Skeletal muscle satellite cell (primary cell): ENCODE data around the gene DLL4. TPM values are rescaled to one million over a fixed set of nuclear protein-coding genes. Genes with fewer than 3 reads are reported as not detected.
A peak's percentile ranks its signal among the peaks of the same experiment; 100 is the strongest.

Experiments used
- H3K27me3 ChIP-seq: 2 replicates; pipeline ENCODE4 v1.7.0; 2013; ENCODE audit warnings: low read length; ENCODE audit not compliant: control insufficient read depth, insufficient read depth
- H3K36me3 ChIP-seq: 2 replicates; pipeline ENCODE4 v1.7.0; 2013; ENCODE audit warnings: mild to moderate bottlenecking, control low read depth, low read length; ENCODE audit not compliant: insufficient read depth
- H3K4me1 ChIP-seq: 2 replicates; pipeline ENCODE4 v1.7.0; 2013; ENCODE audit warnings: low read length; ENCODE audit not compliant: control insufficient read depth, insufficient read depth
- H3K4me2 ChIP-seq: 2 replicates; pipeline ENCODE4 v1.7.0; 2013; ENCODE audit warnings: mild to moderate bottlenecking, low read length
- H3K4me3 ChIP-seq: 2 replicates; pipeline ENCODE4 v1.7.0; 2013; ENCODE audit warnings: low read length
- H3K9ac ChIP-seq: 2 replicates; pipeline ENCODE4 v1.7.0; 2013; ENCODE audit warnings: mild to moderate bottlenecking, low read depth, low read length, moderate library complexity
- H3K9me3 ChIP-seq: replicated peaks from 2 replicates; pipeline ENCODE4 v1.7.0; 2013; ENCODE audit warnings: mild to moderate bottlenecking, control low read depth, low read length
- total RNA-seq: library from RNA; depleted of rRNA; stranded (reverse); fragments of >200 nt; gene quantifications from 2 replicates; pipeline ENCODE4 v1.2.3, GENCODE V29; 2012; rRNA removed

DLL4 gene
- 0.22 and 0.25 TPM in 2 replicates for total RNA-seq

DNA sequence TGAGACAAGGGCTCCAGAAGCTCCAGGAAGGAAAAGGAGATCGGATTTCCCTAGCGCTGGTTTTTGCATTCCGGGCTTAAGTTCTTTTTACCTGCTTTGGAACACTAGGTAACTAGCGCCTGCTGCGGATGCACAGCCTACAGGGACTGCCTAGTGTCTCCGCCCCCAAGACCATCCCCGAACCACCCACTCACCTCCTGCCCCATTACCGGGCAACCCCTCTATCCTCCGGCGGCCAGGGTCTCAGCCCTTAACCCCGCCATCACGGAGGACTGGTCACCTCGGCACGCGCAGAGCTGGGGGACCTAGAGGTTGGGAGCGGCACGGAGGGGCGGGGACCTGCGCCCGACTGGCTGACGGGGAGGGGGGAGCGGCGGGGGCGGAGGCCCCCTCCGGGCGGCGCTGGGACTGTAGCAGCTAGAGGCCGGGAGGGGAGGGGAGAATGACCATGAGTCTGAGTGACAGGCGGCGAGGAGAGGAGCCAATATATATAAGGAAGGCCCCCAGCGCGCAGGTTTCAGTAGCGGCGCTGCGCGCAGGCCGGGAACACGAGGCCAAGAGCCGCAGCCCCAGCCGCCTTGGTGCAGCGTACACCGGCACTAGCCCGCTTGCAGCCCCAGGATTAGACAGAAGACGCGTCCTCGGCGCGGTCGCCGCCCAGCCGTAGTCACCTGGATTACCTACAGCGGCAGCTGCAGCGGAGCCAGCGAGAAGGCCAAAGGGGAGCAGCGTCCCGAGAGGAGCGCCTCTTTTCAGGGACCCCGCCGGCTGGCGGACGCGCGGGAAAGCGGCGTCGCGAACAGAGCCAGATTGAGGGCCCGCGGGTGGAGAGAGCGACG, at the start of gene DLL4:
Gene DLL4 (plus strand): TSS at position 520 of the 839 bp plus-strand sequence. CDS start 329 bp downstream, outside the sequence.
- H3K4me1 ChIP-seq = peaks cover 36% of the 10 kb centered on the region
- no peaks in the 10 kb centered on the region for H3K9me3 ChIP-seq
- peaks cover 70% of the 10 kb centered on the region for H3K27me3 ChIP-seq
- H3K4me3 ChIP-seq = peak within 1 kb of the TSS; percentile 67
- peak within 1 kb of the TSS; percentile 93 for H3K4me2 ChIP-seq
- H3K36me3 ChIP-seq = no peaks in the 10 kb centered on the region
- H3K9ac ChIP-seq = no peak within 1 kb of the TSS

DNA sequence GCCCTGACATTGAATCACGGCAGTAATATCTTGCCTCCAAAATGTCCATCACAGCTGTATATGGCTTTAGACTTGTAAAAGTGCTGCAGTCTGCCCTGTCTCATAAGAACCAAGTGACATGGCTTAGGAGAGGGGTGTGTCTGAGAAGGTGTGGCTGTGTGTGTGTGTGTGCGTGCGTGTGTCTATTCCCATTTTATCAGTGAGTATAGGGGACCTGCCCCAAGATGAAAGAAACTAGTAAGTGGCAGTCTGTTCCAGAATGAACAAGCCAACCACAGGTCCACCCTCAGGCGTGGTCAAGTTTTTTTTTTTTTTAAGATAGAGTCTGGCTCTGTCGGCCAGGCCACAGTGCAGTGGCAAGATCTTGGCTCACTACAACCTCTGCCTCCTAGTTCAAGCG, 49.5 kb upstream of the DLL4 start:
- Histone ChIP-seq H3K27me3 (peaks cover under 1% of the 10 kb centered on the region), H3K4me1 (no peaks in the 10 kb centered on the region), H3K36me3 (no peaks in the 10 kb centered on the region), H3K4me2 (no peak overlapping the region), H3K4me3 (no peak overlapping the region), H3K9ac (no peak overlapping the region), H3K9me3 (no peaks in the 10 kb centered on the region)

DNA sequence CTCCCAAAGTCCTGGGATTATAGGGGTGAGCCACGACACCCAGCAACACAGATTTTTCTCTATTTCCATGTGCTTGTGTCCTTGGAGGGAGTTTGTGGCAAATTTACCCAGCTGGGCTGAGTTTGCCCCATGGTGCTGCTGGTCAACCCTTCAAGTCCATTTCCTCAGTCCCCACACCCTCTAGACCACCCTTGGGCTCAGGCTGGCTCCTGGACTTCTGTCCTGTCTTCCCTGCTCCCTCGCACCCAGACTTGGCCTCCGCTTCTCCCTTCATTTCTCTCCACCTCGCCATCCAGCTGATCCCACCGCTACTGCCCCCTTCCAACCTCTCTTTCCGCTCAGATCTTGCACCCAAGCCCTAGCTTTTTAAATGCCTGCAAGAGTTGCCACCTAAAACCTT, 47.8 kb upstream of the DLL4 start:
- H3K4me2 ChIP-seq = no peak overlapping the region
- no peak overlapping the region for H3K4me3 ChIP-seq
- H3K4me1 ChIP-seq = no peaks in the 10 kb centered on the region
- no peak overlapping the region for H3K9ac ChIP-seq
- no peaks in the 10 kb centered on the region for H3K9me3 ChIP-seq
- no peaks in the 10 kb centered on the region for H3K36me3 ChIP-seq
- H3K27me3 ChIP-seq = no peaks in the 10 kb centered on the region

DNA sequence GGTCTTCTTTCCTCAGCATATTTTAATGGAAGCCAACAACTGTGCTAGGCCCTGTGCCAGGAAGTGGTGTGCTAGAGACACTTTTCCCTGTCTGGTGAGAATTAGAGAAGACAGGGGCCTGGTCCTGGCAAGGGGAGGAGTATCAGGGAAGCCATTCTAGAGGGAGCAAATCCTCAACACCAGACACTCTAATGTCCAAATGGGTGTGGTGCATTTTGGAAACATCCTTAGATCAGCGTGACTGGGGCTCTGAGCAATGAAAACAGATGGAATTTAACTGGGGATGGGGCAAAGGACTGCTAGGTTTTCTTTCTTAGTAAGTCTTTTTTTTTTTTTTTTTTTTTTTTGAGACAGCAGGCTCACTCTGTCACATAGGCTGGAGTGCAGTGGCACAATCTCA, 42.6 kb upstream of the DLL4 start:
- H3K4me2 ChIP-seq = no peak overlapping the region
- H3K9ac ChIP-seq = no peak overlapping the region
- H3K36me3 ChIP-seq = no peaks in the 10 kb centered on the region
- no peak overlapping the region for H3K4me3 ChIP-seq
- no peaks in the 10 kb centered on the region for H3K4me1 ChIP-seq
- no peaks in the 10 kb centered on the region for H3K9me3 ChIP-seq
- no peaks in the 10 kb centered on the region for H3K27me3 ChIP-seq

DNA sequence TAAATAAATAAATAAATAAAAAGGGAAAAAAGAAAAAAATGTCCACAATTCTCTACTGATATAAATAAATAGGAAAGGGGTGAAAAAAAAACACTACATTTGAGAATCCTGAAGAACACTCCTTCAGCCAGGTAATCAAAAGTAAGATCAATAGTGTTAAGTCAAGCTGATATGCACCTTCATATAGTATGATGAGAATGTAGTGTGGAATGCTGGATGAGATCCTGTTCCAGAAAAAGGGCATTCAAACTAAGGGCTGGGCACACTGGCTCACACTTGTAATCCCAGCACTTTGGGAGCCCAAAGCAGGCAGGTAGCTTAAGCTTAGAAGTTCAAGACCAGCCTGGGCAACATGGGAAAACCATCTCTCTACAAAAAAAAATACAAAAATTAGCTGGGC, 40.0 kb upstream of the DLL4 start:
- H3K36me3 ChIP-seq = no peaks in the 10 kb centered on the region
- no peak overlapping the region for H3K4me3 ChIP-seq
- no peaks in the 10 kb centered on the region for H3K9me3 ChIP-seq
- H3K4me1 ChIP-seq = peaks cover 6% of the 10 kb centered on the region
- H3K9ac ChIP-seq = no peak overlapping the region
- no peaks in the 10 kb centered on the region for H3K27me3 ChIP-seq
- no peak overlapping the region for H3K4me2 ChIP-seq

DNA sequence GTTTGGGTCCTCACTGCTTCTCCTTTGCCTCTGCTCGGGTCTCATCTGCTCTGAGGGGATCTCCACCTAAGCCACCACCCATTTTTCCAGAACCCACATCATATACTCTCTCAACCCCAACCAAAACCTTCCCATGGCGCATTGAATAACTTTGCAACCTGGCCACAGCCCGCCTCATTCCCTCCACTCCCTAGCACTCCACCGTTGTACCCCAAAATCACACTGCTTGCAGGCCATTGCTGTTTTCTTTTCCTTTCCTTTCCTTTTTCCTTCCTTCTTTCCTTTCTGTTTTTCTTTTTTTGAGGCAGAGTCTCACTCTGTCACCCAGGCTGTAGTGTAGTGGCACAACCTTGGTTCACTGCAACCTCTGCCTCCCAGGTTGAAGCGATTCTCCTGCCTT, 38.0 kb upstream of the DLL4 start:
- no peaks in the 10 kb centered on the region for H3K9me3 ChIP-seq
- H3K9ac ChIP-seq = no peak overlapping the region
- no peak overlapping the region for H3K4me3 ChIP-seq
- H3K4me2 ChIP-seq = no peak overlapping the region
- peaks cover 2% of the 10 kb centered on the region for H3K36me3 ChIP-seq
- H3K27me3 ChIP-seq = no peaks in the 10 kb centered on the region
- peaks cover 14% of the 10 kb centered on the region for H3K4me1 ChIP-seq

DNA sequence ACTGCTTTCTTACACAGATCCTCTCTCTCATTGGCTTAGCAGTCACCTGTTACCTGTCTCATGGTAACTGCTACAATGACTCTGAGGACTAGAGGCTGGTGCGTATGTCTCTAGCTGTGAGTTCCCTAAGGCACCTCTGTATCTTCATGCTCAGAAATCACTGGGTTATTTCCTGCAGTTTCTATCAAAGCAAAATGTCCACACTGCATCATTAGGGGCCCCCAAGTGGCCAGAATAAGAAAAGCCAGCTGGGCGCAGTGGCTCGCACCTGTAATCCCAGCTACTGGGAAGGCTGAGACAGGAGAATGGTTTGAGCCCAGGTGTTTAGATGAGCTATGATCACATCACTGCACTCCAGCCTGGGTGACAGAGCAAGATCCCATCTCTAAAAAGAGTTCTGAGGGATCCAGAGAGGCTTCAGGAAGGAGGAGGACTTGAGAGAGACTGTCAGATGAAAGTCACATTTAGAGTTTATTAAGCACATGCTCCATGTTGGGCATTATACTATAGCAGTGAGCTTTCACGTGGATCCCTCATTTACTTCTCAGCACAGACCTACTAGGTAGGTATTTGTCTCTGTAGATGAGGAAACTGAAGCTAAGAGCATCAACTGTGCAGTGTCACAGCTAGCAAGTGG, 37.2 kb upstream of the DLL4 start:
- no peak overlapping the region for H3K9ac ChIP-seq
- H3K27me3 ChIP-seq = no peaks in the 10 kb centered on the region
- no peaks in the 10 kb centered on the region for H3K9me3 ChIP-seq
- H3K4me2 ChIP-seq = no peak overlapping the region
- peaks cover 14% of the 10 kb centered on the region for H3K4me1 ChIP-seq
- H3K4me3 ChIP-seq = no peak overlapping the region
- peaks cover 7% of the 10 kb centered on the region for H3K36me3 ChIP-seq

DNA sequence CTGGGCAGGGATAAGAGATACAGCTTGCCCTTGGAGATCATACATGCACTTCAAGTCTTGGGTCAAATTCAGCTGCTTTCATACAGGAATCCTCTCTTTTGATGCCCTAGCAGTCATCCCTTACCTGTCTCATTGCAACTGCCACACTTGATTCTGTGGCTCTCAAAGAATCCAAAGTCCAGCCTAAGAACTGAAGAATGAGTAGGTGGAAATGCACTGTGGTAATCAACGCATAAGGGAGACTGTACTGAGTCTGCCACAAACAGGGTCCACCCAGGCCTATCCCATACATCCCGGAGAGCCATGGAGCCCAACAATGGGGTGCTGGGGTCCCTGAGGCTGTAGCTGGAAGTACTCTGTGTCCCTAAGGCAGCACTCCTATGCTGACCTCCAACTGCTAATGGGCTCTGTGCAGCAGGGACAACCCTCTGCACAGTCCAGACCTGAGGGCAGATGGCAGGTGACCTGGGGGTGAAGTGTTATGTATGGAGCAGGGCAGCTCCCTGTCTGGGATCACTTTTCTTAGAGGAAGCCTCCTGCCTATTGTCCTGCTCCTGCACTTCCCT, 36.6 kb upstream of the DLL4 start:
- Histone ChIP-seq H3K36me3 (peaks cover 11% of the 10 kb centered on the region), H3K9ac (no peak overlapping the region), H3K4me3 (no peak overlapping the region), H3K4me1 (peaks cover 14% of the 10 kb centered on the region), H3K9me3 (no peaks in the 10 kb centered on the region), H3K4me2 (no peak overlapping the region), H3K27me3 (no peaks in the 10 kb centered on the region)

DNA sequence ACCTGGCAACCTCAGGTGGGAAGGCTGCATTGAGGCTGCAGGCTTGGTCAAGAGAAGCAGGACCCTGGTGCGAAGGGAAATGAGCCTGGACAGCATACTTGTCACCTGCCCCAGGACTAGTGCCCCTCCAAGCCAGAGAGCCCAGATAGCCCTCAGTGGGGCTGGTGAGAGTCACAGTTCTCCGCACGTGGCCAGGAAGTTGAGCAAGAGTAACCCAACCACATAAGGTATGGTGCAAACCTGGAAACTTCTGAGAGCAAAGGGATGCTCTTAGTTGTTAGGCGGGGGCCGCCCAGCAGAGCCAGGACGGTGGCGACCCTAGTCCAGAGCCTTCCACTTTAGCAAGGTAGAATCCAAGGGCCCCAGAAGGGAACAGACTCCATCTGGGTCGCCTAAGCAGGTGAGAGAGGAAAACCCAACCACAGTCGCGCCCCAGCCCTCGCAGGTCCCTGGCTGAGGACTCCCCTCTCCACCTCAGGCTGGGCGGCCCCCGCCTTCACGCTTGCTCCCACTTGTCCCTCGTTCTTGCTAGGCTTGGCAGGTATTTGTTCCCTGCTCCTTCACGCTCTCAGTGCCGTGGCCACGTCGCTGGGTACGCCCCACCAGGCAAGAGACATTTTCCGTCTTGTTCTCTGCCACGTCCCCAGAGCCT, 36.0 kb upstream of the DLL4 start:
- Histone ChIP-seq H3K4me3 (no peak overlapping the region), H3K4me1 (peaks cover 14% of the 10 kb centered on the region), H3K27me3 (no peaks in the 10 kb centered on the region), H3K9ac (no peak overlapping the region), H3K4me2 (peak overlapping the region; percentile 98), H3K36me3 (peaks cover 13% of the 10 kb centered on the region), H3K9me3 (no peaks in the 10 kb centered on the region)

DNA sequence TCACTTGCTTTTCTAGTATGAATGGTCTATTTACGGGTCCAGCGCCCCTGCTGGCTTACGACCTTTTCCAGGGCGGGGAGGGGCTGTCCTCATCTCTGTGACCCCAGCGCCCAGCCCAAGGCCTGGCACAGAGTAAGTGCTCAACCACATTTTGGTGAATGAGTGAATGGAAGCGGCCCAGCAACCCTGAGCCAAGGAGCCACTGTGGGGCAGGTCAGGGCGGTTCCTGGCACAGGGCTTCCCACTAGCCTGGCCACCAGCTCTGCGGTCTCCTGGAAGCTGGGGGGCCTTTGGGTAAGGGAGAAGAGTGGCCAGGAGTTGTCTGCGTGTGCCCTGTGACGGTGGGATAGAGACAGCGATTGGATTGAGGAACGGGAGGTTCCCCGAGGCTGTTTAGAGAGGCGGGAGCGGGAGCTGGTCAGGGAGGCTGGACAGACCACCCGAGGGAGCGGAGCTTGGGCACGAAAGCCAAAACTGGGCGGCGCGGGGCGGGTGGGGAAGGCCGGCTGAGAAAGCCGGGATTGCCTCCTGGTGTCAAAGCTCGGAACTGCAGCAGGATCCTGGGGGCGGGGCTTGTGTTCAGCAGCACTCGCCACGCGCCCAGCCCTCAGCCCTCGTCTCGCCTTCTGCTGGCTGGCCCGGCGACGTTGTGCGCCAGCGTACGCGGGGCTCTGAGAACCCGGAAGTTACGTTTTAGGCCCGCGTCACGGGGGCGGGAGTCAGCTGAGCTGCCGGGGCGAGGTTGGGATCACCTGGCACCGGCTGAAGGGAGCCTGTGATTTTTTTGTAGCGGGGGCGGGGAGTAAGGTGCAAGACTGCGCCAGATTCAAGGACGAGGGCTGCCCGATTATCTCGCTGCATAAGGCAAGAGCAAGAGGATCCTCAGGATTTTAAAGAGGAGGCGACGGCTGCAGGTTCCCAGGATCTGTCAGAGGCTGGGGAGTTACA, 35.1 kb upstream of the DLL4 start, which contains the start of gene VPS18:
Gene VPS18 (plus strand): TSS at position 718 of the 948 bp plus-strand sequence. CDS start 319 bp downstream, outside the sequence.
- H3K9ac ChIP-seq = peak within 1 kb of the TSS; percentile 97
- peak within 1 kb of the TSS; percentile 87 for H3K4me3 ChIP-seq
- H3K36me3 ChIP-seq = peaks cover 19% of the 10 kb centered on the region
- H3K27me3 ChIP-seq = no peaks in the 10 kb centered on the region
- H3K4me2 ChIP-seq = peak within 1 kb of the TSS; percentile 98
- H3K4me1 ChIP-seq = peaks cover 14% of the 10 kb centered on the region
- no peaks in the 10 kb centered on the region for H3K9me3 ChIP-seq
